K562 (cell line): ENCODE data around the gene CCNL2. TPM values are rescaled to one million over a fixed set of nuclear protein-coding genes. Genes with fewer than 3 reads are reported as not detected.

Source experiments
- CHAMP1 ChIP-seq: fragments of 450-650 bp; IDR thresholded peaks from 2 replicates; pipeline ENCODE4 v1.6.1; 2016; ENCODE audit warnings: mild to moderate bottlenecking
- GATAD2A ChIP-seq: fragments of 450-650 bp; IDR thresholded peaks from 2 replicates; pipeline ENCODE4 v1.6.1; 2017
- KLF6 ChIP-seq: fragments of 250-450 bp; sonication (Bioruptor Pico); IDR thresholded peaks from 2 replicates; pipeline ENCODE4 v1.4.0; 2020; ENCODE audit warnings: mild to moderate bottlenecking, moderate library complexity, borderline replicate concordance
- MCM3 ChIP-seq: fragments of 450-650 bp; IDR thresholded peaks from 2 replicates; pipeline ENCODE4 v1.6.1; 2016
- MECOM ChIP-seq: fragments of 250-450 bp; sonication (Bioruptor Pico); IDR thresholded peaks from 2 replicates; pipeline ENCODE4 v1.8.0; 2022; ENCODE audit warnings: inconsistent platforms
- NFXL1 ChIP-seq: fragments of 450-650 bp; formaldehyde crosslinking; IDR thresholded peaks from 2 replicates; pipeline ENCODE4 v1.4.0; 2021; ENCODE audit warnings: mild to moderate bottlenecking
- PTBP1 ChIP-seq: fragments of 200-400 bp; formaldehyde crosslinking; IDR thresholded peaks from 2 replicates; pipeline ENCODE4 v1.6.1; 2017; ENCODE audit warnings: low read depth, low read length
- SOX6 ChIP-seq: fragments of 450-650 bp; IDR thresholded peaks from 2 replicates; pipeline ENCODE4 v1.6.1; 2014; ENCODE audit warnings: mild to moderate bottlenecking
- SRF ChIP-seq, 2 experiments: fragments of 250-450, 450-650 bp in 1 of 2; sonication (Bioruptor Pico) in 1 of 2; sonication (generic) in 1 of 2; formaldehyde crosslinking; IDR thresholded peaks; 2 replicates each; pipeline versions ENCODE4 v1.5.0 to v1.5.1; 2020 to 2022; ENCODE audit warnings: mild to moderate bottlenecking in 1 of 2, missing genetic modification reagents in 1 of 2
- THAP12 ChIP-seq: fragments of 250-450 bp; sonication (Bioruptor Pico); IDR thresholded peaks from 2 replicates; pipeline ENCODE4 v1.9.0; 2021; ENCODE audit warnings: mild to moderate bottlenecking, inconsistent platforms
- ZKSCAN8 ChIP-seq: fragments of 200-800 bp; sonication (Bioruptor generic); IDR thresholded peaks from 2 replicates; pipeline ENCODE4 v1.6.1; 2016; ENCODE audit warnings: missing genetic modification characterization, missing compliant biosample characterization
- ZNF592 ChIP-seq: fragments of 450-650 bp; IDR thresholded peaks from 2 replicates; pipeline ENCODE4 v1.6.1; 2017; ENCODE audit warnings: antibody characterized with exemption, mild to moderate bottlenecking
- ZNF609 ChIP-seq: sonication (generic); formaldehyde crosslinking; IDR thresholded peaks from 2 replicates; pipeline ENCODE4 v1.8.1; 2023; ENCODE audit warnings: missing genetic modification reagents, mild to moderate bottlenecking, borderline replicate concordance
- polyA plus RNA-seq, 8 experiments: library from polyadenylated mRNA; depleted of rRNA in 4 of 8; stranded (reverse) in 5 of 8; unstranded in 3 of 8; fragments of >200 nt; fragmentation: Nextera tagmentation in 2 of 8; fragmentation: Illumina TruSeq in 1 of 8; extraction: Ambion mirVana in 2 of 8; extraction: Trizol in 1 of 8; gene quantifications; 2 replicates each; pipeline versions ENCODE4 v1.2.1 to v1.2.3, GENCODE V29; 2011 to 2014; ENCODE audit warnings: inconsistent platforms in 1 of 8, missing spikeins in 1 of 8
- total RNA-seq, 7 experiments: library from RNA; depleted of rRNA in 6 of 7; stranded (reverse); fragments of >200 nt in 6 of 7; fragmentation: Illumina TruSeq in 2 of 7; extraction: Trizol in 2 of 7; gene quantifications; 2 replicates each; pipeline versions ENCODE4 v1.2.1 to v1.2.3, GENCODE V29; 2011 to 2021; ENCODE audit warnings: low replicate concordance in 1 of 7

The CCNL2 gene
- total and polyA plus RNA-seq, 9 of the 15 experiments (the other 6 are each of a cell fraction or from before 2014, with no cell fraction given) = 2.8 to 287 (median 94.5) TPM

- TF ChIP-seq THAP12 (CRISPR knock-in tag) (no peak), SOX6 (no peak), MECOM (CRISPR knock-in tag) (no peak), ZKSCAN8 (CRISPR knock-in tag) (no peak), PTBP1 (no peak), ZNF609 (CRISPR knock-in tag) (no peak), CHAMP1 (no peak), KLF6 (CRISPR knock-in tag) (peak; percentile 92; the same call in 1 of the 2 replicates), NFXL1 (0 out of 2 replicates have a peak, but pooled peaks have one; percentile 47), SRF (CRISPR knock-in tag; IDR thresholded peaks at IDR 0.05) (peak in 1 of 2 experiments; percentile 89; a peak in 2 of 4 replicates), GATAD2A (0 out of 2 replicates have a peak, but pooled peaks have one; percentile 43), MCM3 (no peak), ZNF592 (peak; percentile 98)
Observed at GRCh38 chr1:1422465-1423244, 23.5 kb upstream of the CCNL2 start (continued).
